Breast epithelium (tissue), 4 donors: ENCODE measurements around the gene BTBD1. TPM values are rescaled to one million over a fixed set of nuclear protein-coding genes. Genes with fewer than 3 reads are reported as not detected.

Experiments used
- DNase-seq, 2 donors: peaks; one replicate each; pipeline ENCODE4 v3.0.0-alpha.2; 2019; ENCODE audit warnings: low spot score in 2 of 2
- H3K27ac ChIP-seq, 2 donors: fragments of 200-600 bp; sonication (generic) in 1 of 2; one replicate each; pipeline ENCODE4 v1.5.1; 2016 to 2019; ENCODE audit warnings: mild to moderate bottlenecking in 1 of 2
- H3K27me3 ChIP-seq, 2 donors: fragments of 200-600 bp; sonication (generic) in 1 of 2; one replicate each; pipeline versions ENCODE4 v1.5.1 to v1.6.0; 2017 to 2019; ENCODE audit warnings: control low read depth in 1 of 2, mild to moderate bottlenecking in 1 of 2
- H3K36me3 ChIP-seq: fragments of 200-600 bp; one replicate; pipeline ENCODE4 v1.5.1; 2019
- H3K4me1 ChIP-seq, 2 donors: fragments of 200-600 bp; sonication (generic); one replicate each; pipeline ENCODE4 v1.5.1; 2016 to 2019; ENCODE audit warnings: control low read depth in 1 of 2
- H3K4me3 ChIP-seq, 3 donors: fragments of 200-600 bp; sonication (generic); 1 replicate in 2 of 3; 2 replicates in 1 of 3; pipeline ENCODE4 v1.5.1; 2016 to 2019; ENCODE audit warnings: mild to moderate bottlenecking in 3 of 3, moderate library complexity in 2 of 3
- H3K9me3 ChIP-seq, 2 donors: fragments of 200-600 bp; sonication (generic) in 1 of 2; one replicate each; pipeline ENCODE4 v1.5.1; 2016 to 2019; ENCODE audit warnings: control low read depth in 1 of 2
- CTCF ChIP-seq, 3 donors: fragments of 450-650 bp; IDR thresholded peaks; one replicate each; pipeline ENCODE4 v1.5.1; 2016 to 2017; ENCODE audit warnings: antibody characterized with exemption in 3 of 3, mild to moderate bottlenecking in 3 of 3, moderate library complexity in 3 of 3
- POLR2A ChIP-seq: fragments of 450-650 bp; IDR thresholded peaks from one replicate; pipeline ENCODE4 v1.6.1; 2016; ENCODE audit warnings: antibody characterized with exemption, mild to moderate bottlenecking, moderate library complexity
- POLR2AphosphoS5 ChIP-seq, 3 donors: sonication (generic); formaldehyde crosslinking; IDR thresholded peaks; one replicate each; pipeline ENCODE4 v1.6.1; 2017; ENCODE audit warnings: antibody characterized with exemption in 3 of 3
- intact Hi-C: fragments of 100-400 bp; cut with DNase I; formaldehyde crosslinking; loops from one replicate; pipeline ENCODE4 v1.15.1; 2023; ENCODE audit warnings: low total_unique reads
- total RNA-seq, 3 donors: library from RNA; depleted of rRNA; stranded (reverse); fragments of >200 nt; gene quantifications; one replicate each; pipeline ENCODE4 v1.1.0, GENCODE V29; 2016

Gene BTBD1
- total RNA-seq, 3 donors from 2014 or later, result 71.1 to 88.8 (median 87.5) TPM

GRCh38 chr15:82969353-82969752, 97.7 kb downstream of the BTBD1 start:
- intact Hi-C loops, result no loop called here
- no peak overlapping the region for H3K4me3 ChIP-seq
- no peaks in the 10 kb centered on the region for H3K27me3 ChIP-seq
- no peaks in the 10 kb centered on the region for H3K4me1 ChIP-seq
- H3K9me3 ChIP-seq, result no peaks in the 10 kb centered on the region
- TF ChIP-seq CTCF (IDR thresholded peaks at IDR 0.05) (no peak), POLR2AphosphoS5 (IDR thresholded peaks at IDR 0.05) (no peak), POLR2A (no peak)
- DNase-seq, result no peak
- H3K36me3 ChIP-seq, result no peaks in the 10 kb centered on the region
- H3K27ac ChIP-seq, result no peak overlapping the region

- TF ChIP-seq POLR2AphosphoS5 (IDR thresholded peaks at IDR 0.05) (no peak), CTCF (IDR thresholded peaks at IDR 0.05) (no peak), POLR2A (no peak)
- Histone ChIP-seq H3K4me3 (no peak overlapping the region), H3K4me1 (no peaks in the 10 kb centered on the region), H3K36me3 (no peaks in the 10 kb centered on the region), H3K27me3 (no peaks in the 10 kb centered on the region), H3K27ac (no peak overlapping the region), H3K9me3 (no peaks in the 10 kb centered on the region)
- DNase-seq, result no peak
- intact Hi-C loops, result no loop called here
Observed at GRCh38 chr15:82968066-82968465, 99.0 kb downstream of the BTBD1 start.

GRCh38 chr15:82966671-82967071, 100.4 kb downstream of the BTBD1 start:
- H3K4me3 ChIP-seq, result no peak overlapping the region
- TF ChIP-seq CTCF (IDR thresholded peaks at IDR 0.05), result no peak
- no peak for TF ChIP-seq POLR2AphosphoS5 (IDR thresholded peaks at IDR 0.05)
- no peak for TF ChIP-seq POLR2A
- H3K9me3 ChIP-seq, result no peaks in the 10 kb centered on the region
- DNase-seq, result no peak
- intact Hi-C loops, result no loop called here
- H3K27ac ChIP-seq, result no peak overlapping the region
- H3K4me1 ChIP-seq, result no peaks in the 10 kb centered on the region
- no peaks in the 10 kb centered on the region for H3K36me3 ChIP-seq
- H3K27me3 ChIP-seq, result no peaks in the 10 kb centered on the region

Other genes with a start within 250 kb of the BTBD1 start
- gene HOMER2, start 114.5 kb downstream of the BTBD1 start, total RNA-seq, result 100 to 1,000 TPM in 1 of 3 donors, 10 to 100 TPM in 1, 1 to 10 TPM in 1; 6.1 to 295 (median 77.7) TPM
- 10 to 100 TPM; 14.9 to 32.3 (median 22.6) TPM for gene RAMAC, start 81.0 kb downstream of the BTBD1 start, total RNA-seq
- gene C15orf40, start 55.6 kb downstream of the BTBD1 start, total RNA-seq, result 10 to 100 TPM; 10.2 to 26.8 (median 14.6) TPM
- 1 to 10 TPM; 6.4 to 8.5 (median 7.3) TPM for gene TM6SF1, start 40.4 kb upstream of the BTBD1 start, total RNA-seq
- gene HDGFL3, start 140.6 kb upstream of the BTBD1 start, total RNA-seq, result 10 to 100 TPM; 19.0 to 42.4 (median 34.7) TPM
- 10 to 100 TPM in 1 of 3 donors, 1 to 10 TPM in 1, under 1 TPM in 1; 0.48 to 10.7 (median 1.6) TPM for gene BNC1, start 217.4 kb upstream of the BTBD1 start, total RNA-seq